CD4-positive, alpha-beta T cell (primary cell): ENCODE data around the gene PPP6C. TPM values are rescaled to one million over a fixed set of nuclear protein-coding genes. Genes with fewer than 3 reads are reported as not detected.
A peak's percentile ranks its signal among the peaks of the same experiment; 100 is the strongest.
"Not testable (repeated sequence)": the region's sequence is repeated elsewhere in the genome, so short reads cannot be mapped to it uniquely, and the experiment has no call there.

Experiments used
- ATAC-seq: fragments of 200-7000 bp; cut with Tn5 transposase; one replicate; pipeline ENCODE4 v1.10.0; 2022; ENCODE audit warnings: mild to moderate bottlenecking; ENCODE audit not compliant: poor library complexity
- CTCF ChIA-PET: fragments of 350-600 bp; sonication (Branson Sonifier 250); formaldehyde crosslinking; loops from one replicate; lab custom pipeline; 2021; ENCODE audit warnings: antibody characterized with exemption, inconsistent platforms; lab: Charles Lee
- POLR2A ChIA-PET: fragments of 350-600 bp; sonication (Branson Sonifier 250); formaldehyde crosslinking; loops from one replicate; lab custom pipeline; 2021; ENCODE audit warnings: antibody characterized with exemption, inconsistent platforms; lab: Charles Lee
- DNase-seq, 14 experiments: peaks; one replicate each; pipeline ENCODE4 v3.0.0-alpha.2; 2013 to 2020; ENCODE audit warnings: mixed read lengths in 2 of 14
- H3K27ac ChIP-seq, 2 donors: one replicate each; pipeline versions ENCODE4 v1.5.1 to v1.7.0; 2013; ENCODE audit warnings: low read length in 2 of 2, low read depth in 1 of 2, mild to moderate bottlenecking in 1 of 2
- H3K27me3 ChIP-seq, 2 experiments: 1 replicate in 1 of 2; 2 replicates in 1 of 2; pipeline versions ENCODE4 v1.6.1 to v1.7.0; 2013; ENCODE audit warnings: low read length in 2 of 2, control low read depth in 1 of 2, mild to moderate bottlenecking in 1 of 2, moderate library complexity in 1 of 2; ENCODE audit not compliant: insufficient read depth in 2 of 2, control insufficient read depth in 1 of 2
- H3K36me3 ChIP-seq: one replicate; pipeline ENCODE4 v1.6.1; 2013; ENCODE audit warnings: low read length, control low read depth; ENCODE audit not compliant: insufficient read depth
- H3K4me1 ChIP-seq: one replicate; pipeline ENCODE4 v1.6.1; 2013; ENCODE audit warnings: low read length, control low read depth; ENCODE audit not compliant: insufficient read depth
- H3K4me3 ChIP-seq: one replicate; pipeline ENCODE4 v1.5.1; 2013; ENCODE audit warnings: mild to moderate bottlenecking, low read length, moderate library complexity
- H3K9me3 ChIP-seq, 2 experiments: 1 replicate in 1 of 2; 2 replicates in 1 of 2; pipeline versions ENCODE4 v1.6.1 to v1.7.0; 2013; ENCODE audit warnings: low read length in 2 of 2, mild to moderate bottlenecking in 2 of 2, control low read depth in 1 of 2, moderate library complexity in 1 of 2; ENCODE audit not compliant: control insufficient read depth in 1 of 2, insufficient read depth in 1 of 2
- H3K27ac Mint-ChIP-seq: one replicate; pipeline ENCODE4 v1.8.0; 2020; ENCODE audit warnings: mixed read lengths
- H3K27me3 Mint-ChIP-seq: one replicate; pipeline ENCODE4 v1.8.0; 2021; ENCODE audit warnings: mixed read lengths
- H3K36me3 Mint-ChIP-seq: one replicate; pipeline ENCODE4 v1.8.0; 2021; ENCODE audit warnings: low read depth, mixed read lengths
- H3K4me1 Mint-ChIP-seq: one replicate; pipeline ENCODE4 v1.8.0; 2021; ENCODE audit warnings: low read depth, mixed read lengths
- H3K4me3 Mint-ChIP-seq: one replicate; pipeline ENCODE4 v1.8.0; 2020; ENCODE audit warnings: mild to moderate bottlenecking, mixed read lengths
- H3K9me3 Mint-ChIP-seq: one replicate; pipeline ENCODE4 v1.8.0; 2020; ENCODE audit warnings: mixed read lengths
- intact Hi-C, 2 experiments: fragments of 100-400 bp; cut with DNase I in 1 of 2; cut with micrococcal nuclease in 1 of 2; formaldehyde crosslinking; loops; one replicate each; pipeline versions ENCODE4 v1.15.1 to v1.9.0; 2023 to 2025; cut with DNase I, micrococcal nuclease
- total RNA-seq, 174 experiments: library from RNA in 2 of 174; stranded (reverse) in 2 of 174; gene quantifications; one replicate each; pipeline ENCODE4 v1.2.3 and lab custom pipeline; 2021 to 2026
- TF ChIP-seq, protein P1 (sequence below): fragments of 200-600 bp; IDR thresholded peaks from one replicate; pipeline ENCODE4 v1.8.0; 2022; ENCODE audit warnings: antibody characterized with exemption, mild to moderate bottlenecking

The PPP6C gene
- total RNA-seq, 2 experiments from 2014 or later: 32.9 to 35.3 TPM

DNA sequence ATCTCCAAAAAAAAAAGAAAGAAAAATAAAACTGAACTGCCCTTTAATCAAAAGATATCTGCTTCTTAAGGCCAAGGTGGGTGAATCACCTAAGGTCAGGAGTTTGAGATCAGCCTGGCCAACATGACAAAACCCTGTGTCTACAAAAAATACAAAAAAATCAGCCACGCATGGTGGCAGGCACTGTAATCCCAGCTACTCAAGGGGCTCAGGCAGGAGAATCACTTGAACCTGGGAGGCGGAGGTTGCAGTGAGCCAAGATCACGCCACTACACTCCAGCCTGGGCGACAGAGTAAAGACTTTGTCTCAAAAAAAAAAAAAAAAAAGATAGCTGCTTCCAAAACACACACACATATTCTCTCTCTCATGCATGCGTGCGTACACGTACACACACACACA lies 64.1 kb downstream of the PPP6C start:
- Histone ChIP-seq H3K27me3 (no peaks in the 10 kb centered on the region), H3K4me3 (no peak overlapping the region), H3K27ac (no peak overlapping the region), H3K9me3 (no peaks in the 10 kb centered on the region), H3K36me3 (no peaks in the 10 kb centered on the region), H3K4me1 (peaks cover 33% of the 10 kb centered on the region)
- H3K27ac Mint-ChIP-seq: peak overlapping the region; percentile 89
- ATAC-seq: peak; percentile 3
- H3K4me1 Mint-ChIP-seq: peaks cover 50% of the 10 kb centered on the region
- peak overlapping the region; percentile 83 for H3K4me3 Mint-ChIP-seq
- ChIA-PET POLR2A (interaction anchor here (0.6 to 2.0 kb wide), 14 partner anchors 13 to 622 kb away, joined by 3 to 14 read pairs (median 4); partner anchors contain the start of genes GOLGA1, HSPA5, PBX3 and RABEPK), CTCF (interaction anchor here (1.3 to 1.9 kb wide), 2 partner anchors 18 to 31 kb away, joined by 3 to 7 read pairs; partner anchors contain the start of gene SCAI)
- TF ChIP-seq, protein P1, sequence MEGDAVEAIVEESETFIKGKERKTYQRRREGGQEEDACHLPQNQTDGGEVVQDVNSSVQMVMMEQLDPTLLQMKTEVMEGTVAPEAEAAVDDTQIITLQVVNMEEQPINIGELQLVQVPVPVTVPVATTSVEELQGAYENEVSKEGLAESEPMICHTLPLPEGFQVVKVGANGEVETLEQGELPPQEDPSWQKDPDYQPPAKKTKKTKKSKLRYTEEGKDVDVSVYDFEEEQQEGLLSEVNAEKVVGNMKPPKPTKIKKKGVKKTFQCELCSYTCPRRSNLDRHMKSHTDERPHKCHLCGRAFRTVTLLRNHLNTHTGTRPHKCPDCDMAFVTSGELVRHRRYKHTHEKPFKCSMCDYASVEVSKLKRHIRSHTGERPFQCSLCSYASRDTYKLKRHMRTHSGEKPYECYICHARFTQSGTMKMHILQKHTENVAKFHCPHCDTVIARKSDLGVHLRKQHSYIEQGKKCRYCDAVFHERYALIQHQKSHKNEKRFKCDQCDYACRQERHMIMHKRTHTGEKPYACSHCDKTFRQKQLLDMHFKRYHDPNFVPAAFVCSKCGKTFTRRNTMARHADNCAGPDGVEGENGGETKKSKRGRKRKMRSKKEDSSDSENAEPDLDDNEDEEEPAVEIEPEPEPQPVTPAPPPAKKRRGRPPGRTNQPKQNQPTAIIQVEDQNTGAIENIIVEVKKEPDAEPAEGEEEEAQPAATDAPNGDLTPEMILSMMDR: no peak
- intact Hi-C loops: loop anchor here in 1 of 2 experiments (10.0 kb wide), 1 partner anchor 261 kb away; the partner anchor contains the start of genes ARPC5L and RPL35
- no peaks in the 10 kb centered on the region for H3K9me3 Mint-ChIP-seq
- DNase-seq: no peak
- H3K27me3 Mint-ChIP-seq: no peaks in the 10 kb centered on the region
- peaks cover 7% of the 10 kb centered on the region for H3K36me3 Mint-ChIP-seq

DNA sequence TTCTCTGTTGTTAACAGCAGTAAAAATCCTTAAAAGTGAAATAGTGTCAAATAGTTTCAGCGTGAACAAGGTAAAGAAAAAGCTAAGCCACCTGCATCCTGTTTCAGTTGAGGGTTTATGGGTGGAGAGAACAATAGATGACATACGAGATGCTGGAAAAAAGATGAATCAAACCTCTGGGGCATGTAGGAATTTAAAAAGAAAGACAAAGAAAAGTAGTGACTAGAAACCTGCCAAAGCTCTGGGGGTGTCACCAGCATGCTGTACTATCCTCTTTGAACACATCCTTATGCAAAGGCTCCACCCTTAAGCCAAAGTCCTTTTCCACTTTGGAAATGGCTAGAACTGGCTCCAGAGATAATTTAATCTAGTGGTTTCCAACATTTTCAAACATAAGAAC lies 68.5 kb downstream of the PPP6C start:
- POLR2A ChIA-PET: no interaction called here
- Histone ChIP-seq H3K36me3 (no peaks in the 10 kb centered on the region), H3K4me1 (peaks cover 27% of the 10 kb centered on the region), H3K27ac (no peak overlapping the region), H3K9me3 (no peaks in the 10 kb centered on the region), H3K4me3 (no peak overlapping the region), H3K27me3 (no peaks in the 10 kb centered on the region)
- DNase-seq (peak in 1 of 14 experiments; percentile 13), ATAC-seq (no peak)
- Mint-ChIP-seq H3K27me3 (no peaks in the 10 kb centered on the region), H3K36me3 (peaks cover 16% of the 10 kb centered on the region), H3K9me3 (no peaks in the 10 kb centered on the region), H3K4me1 (peaks cover 52% of the 10 kb centered on the region), H3K27ac (peak overlapping the region; percentile 82), H3K4me3 (peak overlapping the region; percentile 34)
- TF ChIP-seq, protein P1: no peak
- CTCF ChIA-PET: no interaction called here
- intact Hi-C loops: loop anchor here in 1 of 2 experiments (5.0 to 10.0 kb wide), 2 partner anchors 76 to 256 kb away; partner anchors contain the start of genes ARPC5L and RPL35

DNA sequence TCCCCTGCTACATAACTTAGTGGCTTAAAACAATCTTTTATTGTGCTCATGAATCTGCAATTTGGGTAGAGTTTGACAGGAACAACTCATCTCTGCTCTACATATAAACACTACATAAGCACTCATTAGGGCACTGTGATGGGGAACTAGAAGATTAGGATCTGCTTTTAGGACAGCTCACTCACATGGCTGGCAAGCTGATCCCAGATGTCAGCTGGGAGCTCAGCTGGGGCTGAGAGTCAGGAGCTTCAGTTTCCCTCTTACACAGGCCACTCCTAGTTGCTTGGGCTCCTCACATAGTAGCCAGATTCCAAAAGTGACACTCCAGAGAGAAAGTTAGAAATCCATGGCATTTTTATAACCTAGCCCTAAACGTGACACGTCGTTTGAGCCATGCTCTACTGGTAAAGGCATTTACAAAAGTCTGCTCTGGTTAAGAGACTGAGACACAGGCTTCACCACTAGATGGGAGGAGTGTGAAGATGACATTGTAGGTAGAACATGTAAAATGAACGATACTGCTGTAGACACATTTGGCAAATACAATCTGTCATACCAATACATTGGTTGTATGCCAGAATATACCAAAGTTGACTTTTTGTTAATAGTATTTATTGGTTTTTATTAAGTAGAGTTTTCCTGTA lies 69.8 kb downstream of the PPP6C start:
- Histone ChIP-seq H3K36me3 (no peaks in the 10 kb centered on the region), H3K27ac (no peak overlapping the region), H3K4me3 (no peak overlapping the region), H3K27me3 (no peaks in the 10 kb centered on the region), H3K9me3 (no peaks in the 10 kb centered on the region), H3K4me1 (peaks cover 14% of the 10 kb centered on the region)
- DNase-seq (peak in 5 of 14 experiments; percentile 10 to 62 (median 30)), ATAC-seq (peak; percentile 95)
- Mint-ChIP-seq H3K4me3 (peak overlapping the region; percentile 66), H3K27me3 (no peaks in the 10 kb centered on the region), H3K9me3 (no peaks in the 10 kb centered on the region), H3K36me3 (peaks cover 12% of the 10 kb centered on the region), H3K4me1 (peaks cover 41% of the 10 kb centered on the region), H3K27ac (peak overlapping the region; percentile 52)
- ChIA-PET CTCF (no interaction called here), POLR2A (no interaction called here)
- TF ChIP-seq, protein P1: peak; percentile 36
- intact Hi-C loops: loop anchor here (1.0 to 10.0 kb wide), 3 partner anchors 24 to 255 kb away; partner anchors contain the start of genes SCAI (in 2 of the 2), ARPC5L (in 1 of the 2) and RPL35 (in 1 of the 2)

DNA sequence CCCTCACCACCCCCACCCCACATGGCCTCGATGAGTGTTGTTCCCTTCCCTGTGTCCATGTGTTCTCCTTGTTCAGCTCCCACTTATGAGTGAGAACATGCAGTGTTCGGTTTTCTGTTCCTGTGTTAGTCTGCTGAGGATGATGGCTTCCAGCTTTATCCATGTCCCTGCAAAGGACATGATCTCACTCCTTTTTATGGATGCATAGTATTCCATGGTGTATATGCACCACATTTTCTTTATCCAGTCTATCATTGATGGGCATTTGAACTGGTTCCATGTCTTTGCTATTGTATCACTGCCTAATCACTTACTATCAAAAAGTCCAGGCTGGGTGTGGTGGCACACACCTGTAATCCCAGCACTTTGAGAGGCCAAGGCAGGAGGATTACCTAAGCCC lies 70.9 kb downstream of the PPP6C start:
- H3K4me3 ChIP-seq, DNase-seq, H3K9me3 Mint-ChIP-seq, H3K27ac ChIP-seq, H3K9me3 ChIP-seq, CTCF ChIA-PET, H3K27me3 ChIP-seq, ATAC-seq, H3K27me3 Mint-ChIP-seq, H3K36me3 ChIP-seq, POLR2A ChIA-PET, H3K4me3 Mint-ChIP-seq, intact Hi-C loops: not testable (repeated sequence)
- H3K27ac Mint-ChIP-seq: peak overlapping the region; percentile 25
- peaks cover 16% of the 10 kb centered on the region for H3K36me3 Mint-ChIP-seq
- peaks cover 30% of the 10 kb centered on the region for H3K4me1 Mint-ChIP-seq
- H3K4me1 ChIP-seq: peaks cover 14% of the 10 kb centered on the region

DNA sequence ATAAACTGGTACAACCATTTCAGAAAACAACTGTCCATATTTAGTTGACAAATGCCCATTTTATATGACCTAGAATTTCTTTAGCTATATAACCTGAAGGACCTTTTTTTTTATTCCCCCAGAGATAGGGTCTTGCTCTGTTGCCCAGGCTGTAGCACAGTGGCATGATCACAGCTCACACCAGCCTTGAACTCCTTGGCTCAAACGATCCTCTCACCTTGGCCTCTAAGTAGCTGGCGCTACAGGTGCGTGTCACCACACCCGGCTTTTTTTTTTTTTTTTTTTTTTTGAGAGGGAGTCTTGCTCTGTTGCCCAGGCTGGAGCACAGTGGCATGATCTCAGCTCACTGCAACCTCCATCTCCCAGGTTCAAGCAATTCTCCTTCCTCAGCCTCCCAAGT lies 75.1 kb downstream of the PPP6C start:
- POLR2A ChIA-PET, H3K27ac ChIP-seq, DNase-seq, H3K27me3 Mint-ChIP-seq, H3K27ac Mint-ChIP-seq, H3K4me3 ChIP-seq, H3K27me3 ChIP-seq, ATAC-seq, H3K4me3 Mint-ChIP-seq, H3K36me3 ChIP-seq, intact Hi-C loops, H3K4me1 ChIP-seq, H3K9me3 Mint-ChIP-seq: not testable (repeated sequence)
- H3K36me3 Mint-ChIP-seq: peaks cover 42% of the 10 kb centered on the region
- CTCF ChIA-PET: interaction anchor here (0.7 to 1.0 kb wide), 2 partner anchors 186 to 261 kb away, joined by 3 to 4 read pairs; partner anchors contain the start of gene WDR38
- peaks cover 0 to 11% of the 10 kb centered on the region in 2 experiments for H3K9me3 ChIP-seq
- H3K4me1 Mint-ChIP-seq: peaks cover 18% of the 10 kb centered on the region
